GM21423 (cell line): ENCODE results near the gene DNLZ.

Experiments used
- ATAC-seq: cut with Tn5 transposase; IDR thresholded peaks from one replicate; pipeline ENCODE4 v1.9.1; 2021; ENCODE audit warnings: mild to moderate bottlenecking, moderate library complexity; ENCODE audit not compliant: unreplicated experiment

Gene DNLZ

DNA sequence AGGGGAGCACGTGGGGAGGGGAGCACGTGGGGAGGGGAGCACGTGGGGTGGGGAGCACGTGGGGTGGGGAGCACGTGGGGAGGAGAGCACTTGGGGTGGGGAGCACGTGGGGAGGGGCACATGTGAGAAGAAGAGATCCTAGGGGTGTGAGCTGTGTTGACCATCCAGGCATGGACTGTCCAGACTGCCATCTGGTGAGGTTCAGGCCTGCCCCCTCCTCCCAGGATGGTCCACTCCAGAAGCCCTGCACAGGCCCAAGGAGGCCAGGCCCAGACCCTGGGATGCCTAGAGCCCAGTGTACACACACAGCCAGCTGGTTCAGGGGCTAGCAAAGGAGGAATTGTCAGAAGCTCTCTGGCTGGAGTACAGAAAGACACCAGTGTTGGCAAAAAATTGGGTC, 34.1 kb upstream of the DNLZ start:
- no peak for ATAC-seq

DNA sequence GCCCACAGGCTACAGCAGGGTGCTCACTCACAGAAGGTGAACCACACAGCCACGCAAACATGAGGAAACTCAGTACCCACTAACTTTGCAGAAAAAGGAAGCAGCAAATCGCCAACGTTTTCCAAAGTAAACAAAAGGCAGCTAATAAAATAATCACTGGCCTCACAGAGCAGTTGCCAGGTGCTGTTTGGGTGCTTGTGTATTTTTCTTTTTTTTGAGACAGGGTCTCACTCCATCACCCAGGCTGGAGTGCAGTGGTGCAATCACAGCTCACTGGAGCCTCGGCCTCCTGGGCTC, 32.6 kb upstream of the DNLZ start:
- ATAC-seq: no peak

DNA sequence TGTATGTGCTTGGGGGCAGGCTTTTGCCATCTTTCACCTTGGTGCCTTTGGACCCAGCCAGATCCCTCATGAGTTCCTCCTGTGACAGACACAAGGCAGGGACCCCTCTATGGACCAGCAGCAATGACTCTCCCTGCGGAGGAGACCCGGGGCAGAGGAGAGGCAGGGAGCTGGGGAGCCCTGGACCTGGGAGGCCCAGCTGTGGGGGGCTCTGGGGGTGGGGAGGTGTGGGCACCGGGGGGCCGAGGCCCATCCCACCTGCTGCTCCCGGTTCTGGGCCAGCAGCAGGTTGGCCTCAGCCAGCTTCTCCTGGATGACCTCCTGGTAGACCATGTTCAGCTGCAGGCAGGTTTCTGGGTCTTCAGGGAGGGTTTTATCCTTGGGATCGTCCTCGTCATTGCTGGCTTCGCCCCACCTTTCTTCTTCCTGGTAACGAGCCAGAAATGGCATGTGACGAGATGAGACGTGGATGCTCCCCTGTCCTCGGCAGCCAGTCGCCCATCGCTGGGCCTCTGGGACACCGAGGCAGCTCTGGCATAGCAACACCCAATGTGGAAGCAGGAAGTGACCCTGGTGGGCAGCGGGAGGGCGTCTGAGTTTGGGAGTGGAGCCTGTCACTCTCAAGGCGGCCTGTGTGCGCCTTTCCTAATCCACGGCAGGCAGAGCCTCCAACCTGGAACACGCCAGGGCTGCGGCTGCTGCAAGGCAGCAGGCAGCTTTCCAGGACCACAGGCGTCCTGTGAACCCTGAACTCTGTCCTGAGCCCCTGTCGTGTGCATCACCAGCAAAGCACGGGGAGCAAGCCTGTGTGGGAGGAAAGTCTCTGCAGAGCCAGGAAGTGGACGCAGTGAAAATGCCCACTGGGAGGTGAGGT, 32.0 kb upstream of the DNLZ start:
- ATAC-seq: no peak

DNA sequence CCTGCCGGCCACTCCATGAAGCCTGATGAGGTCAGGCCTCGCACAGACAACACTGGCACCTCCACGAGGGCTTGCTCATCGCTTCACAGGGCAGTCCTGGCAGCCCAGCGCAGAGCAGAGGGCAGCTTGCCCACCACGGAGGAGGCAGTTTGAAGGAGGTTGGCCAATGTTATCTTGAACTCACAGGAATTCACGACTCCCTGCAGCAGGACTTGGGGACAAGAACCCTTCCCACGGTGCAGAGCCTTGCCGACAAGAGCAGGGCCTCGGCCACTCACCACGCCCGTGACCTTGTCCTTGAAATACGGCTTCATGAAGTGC, 31.4 kb upstream of the DNLZ start:
- no peak for ATAC-seq

DNA sequence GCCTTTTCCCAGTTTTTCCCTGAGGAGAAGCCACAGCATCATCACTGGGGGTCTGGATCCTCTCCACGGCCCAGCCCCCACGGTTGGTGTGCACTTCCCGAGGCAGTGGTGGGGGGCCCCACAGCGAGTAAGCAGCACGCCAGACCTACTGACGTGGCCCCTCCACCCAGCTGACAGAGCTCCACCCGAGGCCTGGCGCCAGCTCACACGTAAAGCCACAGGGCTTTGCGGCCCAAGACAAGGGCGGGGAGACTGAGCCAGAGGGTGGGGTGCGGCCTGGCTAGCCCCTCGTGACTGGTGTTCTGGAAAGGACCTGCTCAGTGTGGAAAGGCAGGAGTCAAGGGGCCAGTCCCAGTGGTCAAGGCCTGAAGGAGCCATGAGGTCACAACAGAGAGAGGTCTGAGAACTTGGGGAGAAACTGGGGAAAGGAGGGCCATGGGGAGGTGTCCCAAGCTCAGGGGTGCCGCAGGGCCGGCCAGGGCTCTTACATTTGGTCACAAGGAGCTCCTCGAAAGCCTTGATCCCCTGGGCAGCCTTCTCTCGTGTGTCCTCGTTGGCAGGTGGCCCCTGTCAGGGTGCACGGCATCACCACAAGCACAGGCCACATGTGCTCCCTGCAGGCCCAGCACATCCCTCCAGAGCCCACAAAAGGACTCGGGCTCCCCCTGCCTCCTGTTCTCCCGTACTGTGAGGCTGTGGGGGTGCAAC, 30.9 kb upstream of the DNLZ start:
- ATAC-seq: no peak

DNA sequence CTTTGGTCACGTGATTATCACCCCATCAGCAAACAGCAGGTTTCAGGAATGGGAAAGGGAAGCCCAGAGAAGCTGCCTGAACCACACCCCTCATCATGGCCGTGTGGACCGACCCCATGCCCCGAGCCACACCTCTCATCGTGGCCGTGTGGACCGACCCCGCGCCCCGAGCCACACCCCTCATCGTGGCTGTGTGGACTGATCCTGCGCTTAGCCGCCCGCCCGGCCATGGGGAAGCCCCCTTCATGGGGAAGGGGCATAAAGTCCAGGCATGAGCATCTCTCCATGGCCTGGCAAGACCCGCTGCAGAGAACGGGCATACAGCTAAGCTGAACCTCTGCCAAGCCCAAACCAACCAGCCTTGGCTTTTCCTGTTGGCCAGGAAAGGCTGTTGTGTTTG, 30.0 kb upstream of the DNLZ start:
- no peak for ATAC-seq

DNA sequence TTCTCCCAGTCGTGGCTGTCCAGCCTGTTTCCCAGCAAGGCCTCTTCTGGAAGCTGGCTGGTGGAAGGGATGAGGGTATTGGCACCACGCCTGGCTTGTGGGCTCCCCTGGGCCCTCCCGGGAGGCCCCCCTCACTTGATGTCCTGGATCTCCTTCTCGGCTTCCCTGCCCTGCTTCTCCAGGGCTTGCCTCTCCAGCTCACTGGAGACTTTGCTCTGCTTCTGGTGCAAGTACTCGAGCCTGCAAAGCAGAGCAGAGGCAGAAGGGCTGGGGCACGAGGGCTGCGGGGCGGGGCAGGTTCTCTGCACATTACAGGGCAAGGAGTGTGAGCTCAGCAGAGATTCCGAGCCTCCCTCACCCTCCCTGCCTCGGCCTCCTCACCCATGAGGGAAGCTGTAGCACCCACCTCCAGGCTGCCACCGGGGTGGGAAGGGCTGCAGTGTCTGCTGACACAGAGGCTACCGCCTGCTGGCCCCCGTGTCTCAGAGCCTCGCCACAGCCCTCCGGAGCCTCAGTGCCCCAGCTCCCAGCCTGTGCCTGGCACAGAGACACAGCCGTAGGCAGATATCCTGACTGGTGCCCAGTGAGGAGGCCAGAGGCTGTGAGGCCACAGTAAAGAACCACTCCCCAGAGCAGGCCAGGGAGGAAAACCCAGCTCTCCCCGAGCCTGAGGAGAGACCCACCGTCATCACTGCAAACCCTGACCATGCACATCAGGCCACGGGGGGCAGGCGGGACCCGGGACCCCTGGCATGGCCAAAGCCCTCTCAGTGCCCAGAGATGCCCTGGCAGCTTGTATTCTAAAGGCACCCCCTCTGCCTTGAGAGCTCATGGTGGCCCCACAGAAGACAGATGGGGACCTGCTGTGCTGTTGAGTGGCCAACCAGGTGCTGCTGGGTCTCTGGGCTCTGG, 29.2 kb upstream of the DNLZ start:
- ATAC-seq: no peak

DNA sequence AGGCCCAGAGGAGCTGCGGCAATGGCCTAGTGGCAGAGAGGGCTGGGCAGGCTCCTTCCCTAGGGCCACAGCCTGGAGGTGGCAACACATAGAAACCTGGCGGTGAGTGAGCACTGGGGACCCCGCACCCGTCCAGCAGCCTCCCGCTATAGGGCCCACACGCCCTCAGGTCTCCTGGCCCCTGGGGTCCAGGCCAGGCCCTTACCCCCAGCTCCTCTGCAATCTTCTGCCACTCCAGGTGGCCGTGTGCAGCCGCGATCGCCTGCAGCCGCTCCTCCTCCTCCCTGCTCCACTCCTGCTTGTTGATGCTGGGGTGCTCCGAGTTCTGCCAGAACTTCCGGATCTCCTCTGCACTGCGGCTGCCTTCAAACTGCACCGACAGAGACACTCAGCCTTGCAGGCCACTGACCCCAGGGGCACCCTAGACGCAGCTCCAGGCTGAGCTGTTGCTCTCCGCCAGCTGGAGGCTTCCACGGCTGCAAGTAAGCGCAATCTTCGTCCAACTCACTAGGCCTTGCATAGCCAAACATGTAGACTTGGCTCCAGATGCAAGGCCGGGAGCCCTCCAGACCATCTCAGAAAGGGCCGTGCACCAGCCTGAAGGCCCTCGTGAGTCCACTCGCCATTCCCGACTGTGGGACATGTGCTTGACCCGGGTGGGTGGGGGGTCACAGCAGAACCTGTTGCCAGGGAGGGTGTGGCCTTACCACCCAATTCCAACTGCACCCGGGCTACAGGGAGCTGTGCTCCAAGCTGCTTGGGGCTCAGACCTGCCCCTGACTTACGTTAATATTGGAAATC, 28.4 kb upstream of the DNLZ start:
- no peak for ATAC-seq

DNA sequence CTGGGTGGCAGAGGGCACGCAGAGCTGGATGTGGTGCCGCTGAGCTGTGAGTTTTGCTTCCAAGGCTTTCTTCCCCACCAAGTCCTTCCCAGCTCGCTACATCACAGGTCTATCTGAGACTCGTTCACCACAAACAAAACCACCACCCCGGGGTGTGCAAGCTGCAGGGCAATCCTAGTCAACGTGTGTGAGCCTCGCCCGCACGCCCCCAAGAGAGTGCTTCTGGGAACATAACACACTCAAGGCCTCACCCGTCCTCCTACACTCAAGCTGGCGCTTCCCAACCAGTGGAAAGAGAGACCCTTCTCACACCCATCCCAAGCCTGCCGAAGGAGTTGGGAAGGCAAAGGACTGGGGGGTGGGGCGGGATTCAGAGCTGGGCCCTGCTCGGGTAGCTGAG, 25.9 kb upstream of the DNLZ start:
- ATAC-seq: no peak

DNA sequence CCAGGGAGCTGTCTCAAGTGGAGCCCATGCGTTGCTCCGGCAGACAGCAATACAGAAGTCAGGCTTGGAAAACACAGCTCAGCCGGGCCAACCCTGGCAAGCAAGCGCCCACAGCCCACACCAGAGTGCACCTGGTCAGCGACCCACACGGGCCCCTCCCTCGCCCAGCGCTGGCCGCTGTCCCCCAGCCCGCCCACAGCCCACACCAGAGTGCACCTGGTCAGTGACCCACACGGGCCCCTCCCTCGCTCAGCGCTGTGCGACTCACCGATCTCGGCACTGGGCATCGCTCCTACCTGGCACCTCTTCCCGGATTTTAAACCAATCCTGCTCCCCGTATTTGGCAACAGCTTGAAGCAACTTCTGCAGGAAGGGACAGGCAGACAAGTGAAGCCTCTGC, 23.7 kb upstream of the DNLZ start:
- no peak for ATAC-seq

- no peak for ATAC-seq
Observed at GRCh38 chr9:136386018-136386417, 22.5 kb upstream of the DNLZ start.

- ATAC-seq: no peak
Observed at GRCh38 chr9:136385015-136385414, 21.5 kb upstream of the DNLZ start.

GRCh38 chr9:136383436-136383835, 19.9 kb upstream of the DNLZ start:
- ATAC-seq: no peak

GRCh38 chr9:136381966-136382513, 18.5 kb upstream of the DNLZ start:
- no peak for ATAC-seq

DNA sequence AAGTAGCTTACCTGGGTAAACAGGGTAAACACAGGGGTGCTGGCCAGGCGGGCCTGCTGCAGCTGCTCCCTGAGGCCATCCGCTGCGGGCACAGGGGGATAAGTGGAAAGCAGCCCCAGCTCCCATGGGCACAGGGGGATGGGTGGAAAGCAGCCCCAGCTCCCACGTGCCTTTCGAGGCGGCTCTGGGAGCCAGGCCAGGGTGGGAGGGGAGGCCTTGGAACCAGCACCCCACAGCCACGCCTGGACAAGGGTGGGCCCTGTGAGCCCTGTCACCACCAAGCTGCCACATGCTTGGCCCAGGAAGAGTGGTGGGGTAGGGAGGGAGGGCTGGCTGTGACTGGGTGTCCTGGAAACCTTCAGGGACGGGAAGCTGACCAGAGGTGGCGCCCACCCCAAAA, 17.8 kb upstream of the DNLZ start:
- no peak for ATAC-seq

DNA sequence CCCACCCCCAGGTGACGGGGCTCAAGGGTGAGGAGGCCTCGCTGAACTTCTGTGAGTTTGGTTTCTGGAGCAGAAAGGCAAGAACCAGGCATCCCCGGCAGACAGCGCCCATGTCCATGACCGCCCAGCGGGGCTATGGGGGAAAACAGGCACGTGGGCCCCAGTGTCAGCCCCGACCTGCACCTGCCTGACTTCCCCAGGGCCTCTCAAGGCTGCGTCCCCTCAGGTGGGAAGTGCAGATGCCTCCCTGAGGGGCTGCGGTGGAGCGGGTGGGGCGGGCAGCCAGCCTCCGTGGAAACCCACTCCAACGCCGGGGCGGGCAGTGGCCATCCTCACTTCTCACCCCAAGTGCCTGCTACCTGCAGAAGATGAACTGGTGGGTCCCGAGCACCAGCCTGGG, 16.8 kb upstream of the DNLZ start:
- no peak for ATAC-seq

- ATAC-seq: no peak
Observed at GRCh38 chr9:136379891-136380290, 16.3 kb upstream of the DNLZ start.

GRCh38 chr9:136379401-136379800, 15.9 kb upstream of the DNLZ start:
- ATAC-seq: no peak

GRCh38 chr9:136379003-136379287, 15.4 kb upstream of the DNLZ start:
- ATAC-seq: no peak

- ATAC-seq: no peak
Observed at GRCh38 chr9:136378170-136379002, 14.8 kb upstream of the DNLZ start.
